Kidney capillary endothelial cell (primary cell): ENCODE data around the gene CCDC88A.
A peak's percentile ranks its signal among the peaks of the same experiment; 100 is the strongest.
"Not testable (repeated sequence)": the region's sequence is repeated elsewhere in the genome, so short reads cannot be mapped to it uniquely, and the experiment has no call there.

Source experiments
- DNase-seq: peaks from one replicate; pipeline ENCODE4 v3.0.0-alpha.2; 2018; ENCODE audit warnings: low spot score

CCDC88A gene

GRCh38 chr2:55419679-55420438, at the start of gene CCDC88A:
Gene CCDC88A (minus strand): TSS chr2:55419856. CDS start chr2:55419079, 777 bp downstream.
- DNase-seq, result peak; percentile 93

GRCh38 chr2:55461679-55462078, 42.0 kb upstream of the CCDC88A start:
- DNase-seq, result no peak

- DNase-seq, result no peak
These were observed 40.9 kb upstream of the CCDC88A start for GRCh38 chr2:55460562-55460961.

GRCh38 chr2:55459714-55460274, 40.1 kb upstream of the CCDC88A start:
- no peak for DNase-seq

GRCh38 chr2:55459279-55459678, 39.6 kb upstream of the CCDC88A start:
- no peak for DNase-seq

GRCh38 chr2:55454121-55454520, 34.5 kb upstream of the CCDC88A start:
- no peak for DNase-seq

- DNase-seq, result no peak
These were observed 33.2 kb upstream of the CCDC88A start for GRCh38 chr2:55452879-55453278.

GRCh38 chr2:55451699-55452098, 32.0 kb upstream of the CCDC88A start:
- DNase-seq, result no peak

- DNase-seq, result not testable (repeated sequence)
These were observed 30.4 kb upstream of the CCDC88A start for GRCh38 chr2:55450014-55450413.

GRCh38 chr2:55442045-55442760, 22.5 kb upstream of the CCDC88A start:
- not testable (repeated sequence) for DNase-seq

GRCh38 chr2:55441280-55441892, 21.7 kb upstream of the CCDC88A start:
- DNase-seq, result no peak

- DNase-seq, result no peak
These were observed 19.4 kb upstream of the CCDC88A start for GRCh38 chr2:55439101-55439397.

GRCh38 chr2:55438391-55439100, 18.9 kb upstream of the CCDC88A start:
- no peak for DNase-seq

GRCh38 chr2:55437515-55438390, 18.1 kb upstream of the CCDC88A start:
- DNase-seq, result no peak

- peak; percentile 46 for DNase-seq
These were observed 12.4 kb upstream of the CCDC88A start for GRCh38 chr2:55431982-55432627.

GRCh38 chr2:55430211-55430975, 10.7 kb upstream of the CCDC88A start:
- no peak for DNase-seq

GRCh38 chr2:55428258-55428657, 8.6 kb upstream of the CCDC88A start:
- DNase-seq, result no peak

- peak; percentile 60 for DNase-seq
These were observed 5.8 kb upstream of the CCDC88A start for GRCh38 chr2:55425431-55425831.

GRCh38 chr2:55422876-55423665, 3.4 kb upstream of the CCDC88A start:
- no peak for DNase-seq
